Cerebellar nuclear complex (tissue), 1 donor: ENCODE data around the gene PRKX.
"Not testable (repeated sequence)": the region's sequence is repeated elsewhere in the genome, so short reads cannot be mapped to it uniquely, and the experiment has no call there.

Experiments used
- DNase-seq, 2 experiments: peaks; one replicate each; lab custom pipeline; 2025; lab: John Stamatoyannopoulos, UW

Gene PRKX

GRCh38 chrX:3713225-3713936 lies at the start of gene PRKX:
Gene PRKX (minus strand): TSS chrX:3713649. CDS start chrX:3713253, 396 bp downstream.
- no peak for DNase-seq

- no peak for DNase-seq
Observed at GRCh38 chrX:3763111-3763510, 49.7 kb upstream of the PRKX start.

GRCh38 chrX:3757510-3758025 lies 44.1 kb upstream of the PRKX start:
- DNase-seq: no peak

GRCh38 chrX:3748052-3748559 lies 34.7 kb upstream of the PRKX start:
- DNase-seq: no peak

- DNase-seq: no peak
Observed at GRCh38 chrX:3743801-3744439, 30.5 kb upstream of the PRKX start.

- DNase-seq: not testable (repeated sequence)
Observed at GRCh38 chrX:3740946-3741345, 27.5 kb upstream of the PRKX start.

GRCh38 chrX:3738509-3738908 lies 25.1 kb upstream of the PRKX start:
- no peak for DNase-seq

- not testable (repeated sequence) for DNase-seq
Observed at GRCh38 chrX:3736536-3736935, 23.1 kb upstream of the PRKX start.

GRCh38 chrX:3735891-3736290 lies 22.4 kb upstream of the PRKX start:
- DNase-seq: not testable (repeated sequence)

- not testable (repeated sequence) for DNase-seq
Observed at GRCh38 chrX:3734456-3734855, 21.0 kb upstream of the PRKX start.

- DNase-seq: no peak
Observed at GRCh38 chrX:3733043-3733430, 19.6 kb upstream of the PRKX start.

- DNase-seq: not testable (repeated sequence)
Observed at GRCh38 chrX:3732326-3733042, 19.0 kb upstream of the PRKX start.

GRCh38 chrX:3728454-3728853 lies 15.0 kb upstream of the PRKX start:
- DNase-seq: no peak

GRCh38 chrX:3723460-3723859 lies 10.0 kb upstream of the PRKX start:
- not testable (repeated sequence) for DNase-seq

- DNase-seq: no peak
Observed at GRCh38 chrX:3717742-3718420, 4.4 kb upstream of the PRKX start.

- no peak for DNase-seq
Observed at GRCh38 chrX:3715921-3716320, 2.5 kb upstream of the PRKX start.

GRCh38 chrX:3714706-3715479 lies 1.4 kb upstream of the PRKX start:
- not testable (repeated sequence) for DNase-seq

- DNase-seq: no peak
Observed at GRCh38 chrX:3713937-3714434, 537 bp upstream of the PRKX start.

- DNase-seq: no peak
Observed at GRCh38 chrX:3712870-3713224, 602 bp downstream of the PRKX start.

GRCh38 chrX:3712051-3712869 lies 1.2 kb downstream of the PRKX start:
- DNase-seq: no peak
